Measurements from ENCODE around the gene LZTS3.
"Not testable (repeated sequence)": the region's sequence is repeated elsewhere in the genome, so short reads cannot be mapped to it uniquely, and the experiment has no call there.

The LZTS3 gene

DNA sequence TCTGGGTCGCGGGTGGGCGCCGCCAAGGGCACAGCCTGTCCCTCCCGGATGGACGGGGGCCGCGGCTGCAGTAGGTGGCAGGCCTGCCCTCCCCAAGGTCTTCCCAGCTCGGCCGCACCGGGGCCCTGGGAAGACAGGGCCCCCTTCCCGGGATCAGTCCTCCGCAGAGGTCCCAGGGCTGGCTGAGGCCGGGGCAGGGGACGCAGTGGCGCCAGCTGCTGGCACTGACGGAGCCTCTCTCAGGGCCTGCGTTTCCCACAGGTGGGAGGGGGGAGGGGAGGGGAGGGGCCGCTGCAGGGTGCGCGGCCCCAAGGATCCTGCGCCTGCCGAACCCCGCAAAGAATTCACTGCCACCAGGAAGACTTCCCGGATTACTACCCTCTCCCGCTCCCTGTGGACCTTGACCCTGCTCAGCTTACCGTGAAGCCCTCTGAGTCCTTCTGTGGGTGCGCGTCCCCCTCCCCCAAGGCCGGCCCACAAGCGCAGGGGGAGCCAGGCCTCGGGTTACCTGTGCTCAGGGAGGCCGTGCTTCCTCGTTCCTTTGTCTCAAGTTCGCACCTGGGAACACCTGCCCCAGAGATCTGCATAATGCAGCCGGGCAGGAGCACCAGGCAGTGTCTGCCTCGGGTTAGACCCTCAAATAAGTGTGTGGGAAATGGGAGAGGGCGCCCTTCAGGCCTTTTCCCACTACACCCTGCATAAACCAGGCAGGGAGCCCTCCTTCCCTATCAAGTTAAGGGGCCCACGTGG, 5.1 kb downstream of the LZTS3 start:
- in situ Hi-C loops (cut with MboI; ENCODE audit: low sequenced_read_pairs) = no loop called here

DNA sequence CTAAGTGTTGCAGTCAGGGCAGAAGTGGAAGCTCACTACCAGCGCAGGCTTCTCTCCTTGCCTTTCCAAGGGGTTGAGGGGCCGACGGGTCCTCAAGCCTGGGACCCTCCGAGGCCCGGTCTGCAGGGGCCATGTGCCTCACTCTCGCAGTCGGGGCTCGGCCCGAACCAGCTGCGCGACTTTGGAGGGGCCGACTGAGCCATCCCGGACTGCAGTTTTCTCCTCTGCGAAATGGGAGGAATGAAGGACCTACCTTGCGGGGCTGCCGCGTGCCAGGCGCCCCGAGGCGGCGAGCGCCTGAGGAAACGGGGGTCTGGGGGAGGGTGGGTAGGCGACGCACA, 5.6 kb downstream of the LZTS3 start:
- in situ Hi-C loops (cut with MboI; ENCODE audit: low sequenced_read_pairs) = no loop called here

DNA sequence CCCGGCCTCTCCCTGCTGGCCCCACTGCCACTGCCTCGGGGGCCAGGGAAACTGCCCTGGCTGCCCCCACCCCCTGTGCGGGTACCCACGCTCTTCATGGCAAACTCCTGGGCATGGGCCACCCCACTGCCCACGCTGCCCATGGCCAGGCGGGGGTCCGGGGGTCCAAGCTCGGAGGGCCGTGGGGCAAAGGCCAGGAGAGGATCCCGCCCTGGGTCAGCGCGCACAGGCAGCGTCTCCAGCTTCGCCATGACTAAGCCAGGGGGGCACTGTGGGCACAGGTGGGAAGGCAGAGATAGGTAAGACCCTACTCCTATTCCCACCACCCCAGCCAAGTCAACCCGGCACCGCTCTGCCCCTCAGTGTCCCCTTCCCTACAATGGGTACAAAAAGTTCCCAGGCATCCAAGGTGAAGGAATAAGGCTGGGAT, 6.4 kb downstream of the LZTS3 start:
- in situ Hi-C loops (cut with MboI; ENCODE audit: low sequenced_read_pairs) = no loop called here

DNA sequence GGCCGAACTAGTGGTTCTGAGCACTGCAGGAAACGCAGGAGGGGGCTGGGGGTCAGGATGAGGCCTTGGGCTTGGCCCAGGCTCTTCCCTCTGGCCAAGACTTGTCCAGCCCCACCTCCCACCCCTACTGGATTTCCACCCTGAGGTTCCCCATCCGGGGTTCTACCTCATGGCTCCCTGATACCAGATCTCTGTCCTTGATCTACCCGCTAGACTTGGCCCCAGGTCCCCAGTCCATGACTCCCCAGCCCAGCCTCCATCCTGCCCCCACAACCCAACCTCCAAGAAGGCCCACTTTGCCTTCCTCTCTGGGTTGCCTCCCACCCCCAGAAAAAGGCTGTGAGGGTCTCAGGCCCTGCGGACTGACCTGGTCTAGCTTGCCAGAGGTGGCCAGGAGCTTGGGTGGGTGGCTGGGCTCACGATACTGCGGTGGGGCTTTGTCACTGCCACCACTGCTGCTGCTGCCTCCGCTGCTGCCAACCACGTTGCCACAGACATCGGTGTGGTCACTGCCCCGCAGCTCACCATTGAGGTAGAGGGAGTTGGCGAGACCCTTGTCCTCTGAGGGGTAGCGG, 6.9 kb downstream of the LZTS3 start:
- in situ Hi-C loops (cut with MboI; ENCODE audit: low sequenced_read_pairs) = no loop called here

DNA sequence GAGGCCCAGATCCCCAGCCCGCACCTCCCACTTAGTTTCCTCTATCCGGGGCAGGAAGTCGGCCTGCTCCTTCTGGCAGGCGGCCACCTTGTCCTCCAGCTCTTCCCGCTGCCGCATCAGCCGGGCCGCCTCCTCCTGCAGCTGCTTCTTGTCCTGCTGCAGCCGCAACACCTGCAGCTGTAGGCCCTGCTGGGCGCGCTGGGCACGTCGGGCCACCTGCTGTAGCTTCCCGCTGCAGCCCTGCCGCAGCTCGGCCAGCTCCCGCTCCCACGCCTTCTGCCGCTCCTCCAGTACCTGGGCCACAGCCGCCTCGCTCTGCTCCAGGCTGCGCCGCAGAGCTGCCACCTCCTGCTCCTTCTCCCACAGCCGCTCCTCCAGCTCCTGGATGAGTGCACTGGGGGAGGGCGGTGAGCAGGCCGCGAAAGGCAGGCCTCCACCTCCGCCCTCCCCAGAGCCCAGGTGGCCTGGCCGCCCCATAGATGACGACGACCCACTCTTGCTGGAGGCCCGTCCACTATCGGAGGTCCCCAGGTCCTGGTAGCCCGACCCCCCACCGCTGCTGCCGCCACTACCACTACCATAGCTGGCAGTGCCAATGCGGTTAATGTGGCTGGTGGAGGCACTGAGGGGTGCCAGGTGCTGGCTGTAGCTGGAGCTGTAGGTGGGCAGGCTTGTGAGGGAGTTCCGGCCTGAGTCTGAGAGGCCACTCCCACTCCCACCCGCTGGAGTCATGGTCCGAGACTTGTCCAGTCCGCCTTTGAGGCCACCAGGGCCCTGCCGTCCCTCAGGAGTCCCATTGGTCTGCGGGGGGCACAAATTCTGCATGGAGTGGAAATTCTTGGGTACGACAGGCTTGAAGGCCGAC, 7.6 kb downstream of the LZTS3 start:
- in situ Hi-C loops (cut with MboI; ENCODE audit: low sequenced_read_pairs) = no loop called here

DNA sequence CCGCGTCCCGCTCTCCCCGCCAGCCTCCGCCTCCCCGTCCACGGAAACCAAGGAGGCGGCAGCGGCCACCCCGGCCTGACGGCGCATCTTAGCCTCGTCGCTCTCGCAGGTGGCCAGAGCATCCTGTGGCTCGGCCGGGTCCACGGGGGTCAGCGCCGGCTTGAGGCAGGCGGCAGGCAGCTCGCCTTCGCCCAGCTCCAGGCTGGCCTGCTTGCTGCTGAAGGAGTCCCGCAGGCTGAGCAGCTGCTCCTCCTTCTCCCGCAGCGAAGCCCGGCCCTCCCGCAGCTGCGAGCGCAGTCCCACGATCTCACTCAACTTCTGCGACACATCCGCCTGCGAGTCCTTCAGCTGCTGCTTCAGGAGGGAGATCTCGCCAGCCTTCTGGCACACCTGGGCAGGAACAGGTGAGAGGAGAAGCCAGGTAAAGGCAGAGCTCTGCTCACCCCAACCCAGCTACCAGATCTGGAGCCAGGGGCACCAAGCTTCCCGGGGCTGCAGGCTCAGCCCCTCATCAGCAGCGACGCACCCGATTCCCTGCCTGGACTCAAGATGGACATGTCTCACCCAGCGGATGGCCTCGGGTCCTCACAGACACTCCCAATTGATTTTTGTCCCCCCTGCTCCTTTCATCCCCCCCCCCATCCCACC, 8.5 kb downstream of the LZTS3 start:
- in situ Hi-C loops (cut with MboI; ENCODE audit: low sequenced_read_pairs) = no loop called here

DNA sequence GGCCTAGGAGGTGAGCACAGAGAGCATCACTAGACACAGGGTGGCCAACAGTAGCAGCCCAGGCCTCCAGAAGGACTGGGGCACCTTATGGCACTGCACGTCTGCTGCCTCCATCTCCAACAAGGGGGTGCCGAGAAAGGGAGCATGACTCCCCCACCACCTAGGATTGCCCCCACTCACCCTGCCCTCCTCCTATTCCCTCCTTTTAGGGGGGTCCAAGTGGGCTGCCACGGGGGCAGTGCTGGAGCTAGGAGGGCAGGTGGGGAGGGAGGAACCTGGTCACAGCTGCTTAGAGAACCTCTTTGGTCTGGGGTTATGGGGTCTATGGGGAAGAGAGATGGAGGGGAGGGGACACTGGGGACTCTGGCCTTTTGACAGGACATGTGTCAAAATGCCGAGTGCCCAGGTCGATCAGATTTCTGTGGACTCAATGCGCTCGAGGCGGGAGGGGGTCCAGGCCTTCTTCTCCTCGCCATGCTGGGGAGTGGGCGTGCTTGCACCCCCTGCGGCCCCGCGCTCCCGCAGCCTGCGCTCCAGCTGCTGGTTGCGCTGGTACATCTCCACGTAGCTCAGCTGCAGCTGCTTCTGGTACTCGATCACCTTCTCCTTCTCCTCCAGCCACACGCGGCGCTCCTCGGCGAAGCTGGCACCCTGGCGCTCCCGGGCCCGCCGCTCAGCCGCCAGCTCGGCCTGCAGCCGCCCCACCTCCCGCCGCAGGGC, 9.1 kb downstream of the LZTS3 start:
- in situ Hi-C loops (cut with MboI; ENCODE audit: low sequenced_read_pairs) = no loop called here

DNA sequence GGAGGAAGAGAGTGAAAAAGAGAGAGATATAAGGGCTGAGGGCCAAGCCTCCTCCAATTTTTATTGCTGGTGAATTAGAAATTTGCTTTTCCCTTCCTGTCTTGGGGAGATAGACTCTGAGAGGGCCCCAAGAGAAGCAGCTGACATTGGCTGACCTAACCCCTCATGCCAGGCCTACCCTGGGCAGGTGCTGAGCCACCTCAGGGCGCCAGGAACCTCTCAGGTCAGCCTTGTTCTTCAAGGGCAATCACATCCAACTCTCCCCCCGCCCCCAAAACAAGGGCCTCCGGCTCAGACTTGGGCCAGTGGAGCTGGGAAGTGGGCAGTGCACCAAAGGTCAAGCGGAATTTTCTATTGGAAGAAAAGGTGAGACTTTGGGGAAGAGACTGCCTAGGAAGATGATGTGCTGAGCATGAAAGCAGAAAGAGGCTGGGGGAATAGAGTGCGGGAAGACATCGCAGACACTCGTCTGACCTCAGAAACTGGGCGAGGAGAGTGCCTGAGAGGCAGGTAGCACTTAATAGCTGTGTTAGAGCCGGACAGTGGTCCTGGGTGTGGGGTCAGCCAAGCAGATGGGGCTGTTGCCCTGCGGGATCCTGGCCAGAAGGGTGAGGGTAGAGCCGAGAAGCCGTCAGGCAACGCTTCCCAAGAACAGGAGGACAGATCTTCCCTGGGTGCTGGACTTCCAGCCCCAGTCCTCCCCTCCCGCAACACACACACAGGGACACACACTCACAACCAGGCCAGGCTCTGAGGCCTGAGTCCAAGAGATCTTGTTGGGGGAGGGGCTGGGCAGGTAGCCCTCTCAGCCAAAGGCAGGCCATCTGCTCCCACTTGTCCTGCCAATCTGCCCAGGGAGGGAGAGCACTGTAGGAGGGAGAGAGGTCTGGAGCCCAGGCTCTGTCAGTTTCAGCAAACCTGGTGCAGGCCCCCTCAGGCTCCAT, 10.0 kb downstream of the LZTS3 start:
- in situ Hi-C loops (cut with MboI; ENCODE audit: low sequenced_read_pairs) = no loop called here

DNA sequence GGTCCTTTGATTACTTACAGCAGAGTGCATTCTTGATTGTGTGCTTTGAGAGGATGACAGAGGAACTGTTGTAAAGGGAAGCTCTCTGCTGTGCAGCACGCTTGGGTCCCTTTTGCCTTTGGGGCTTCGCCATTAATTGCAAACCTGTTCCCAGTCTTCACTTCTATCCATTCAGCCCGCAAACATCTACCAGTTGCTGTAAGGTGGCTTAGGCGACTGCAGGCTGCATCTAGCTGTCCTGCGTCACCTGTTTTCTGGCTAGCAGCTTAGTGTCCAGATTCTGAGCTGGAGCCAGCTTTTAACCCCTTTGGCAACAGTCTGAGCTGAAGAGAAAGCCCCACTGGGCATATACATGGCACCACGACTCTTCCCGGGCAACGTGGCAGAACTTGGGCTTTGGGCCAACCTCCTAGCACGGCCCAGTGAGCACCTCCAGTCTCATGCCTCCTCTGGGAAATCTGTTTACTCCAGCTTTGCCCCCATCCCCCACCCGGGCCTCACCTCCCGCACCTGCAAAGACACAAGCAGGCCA, 11.2 kb downstream of the LZTS3 start:
- in situ Hi-C loops (cut with MboI; ENCODE audit: low sequenced_read_pairs) = no loop called here

DNA sequence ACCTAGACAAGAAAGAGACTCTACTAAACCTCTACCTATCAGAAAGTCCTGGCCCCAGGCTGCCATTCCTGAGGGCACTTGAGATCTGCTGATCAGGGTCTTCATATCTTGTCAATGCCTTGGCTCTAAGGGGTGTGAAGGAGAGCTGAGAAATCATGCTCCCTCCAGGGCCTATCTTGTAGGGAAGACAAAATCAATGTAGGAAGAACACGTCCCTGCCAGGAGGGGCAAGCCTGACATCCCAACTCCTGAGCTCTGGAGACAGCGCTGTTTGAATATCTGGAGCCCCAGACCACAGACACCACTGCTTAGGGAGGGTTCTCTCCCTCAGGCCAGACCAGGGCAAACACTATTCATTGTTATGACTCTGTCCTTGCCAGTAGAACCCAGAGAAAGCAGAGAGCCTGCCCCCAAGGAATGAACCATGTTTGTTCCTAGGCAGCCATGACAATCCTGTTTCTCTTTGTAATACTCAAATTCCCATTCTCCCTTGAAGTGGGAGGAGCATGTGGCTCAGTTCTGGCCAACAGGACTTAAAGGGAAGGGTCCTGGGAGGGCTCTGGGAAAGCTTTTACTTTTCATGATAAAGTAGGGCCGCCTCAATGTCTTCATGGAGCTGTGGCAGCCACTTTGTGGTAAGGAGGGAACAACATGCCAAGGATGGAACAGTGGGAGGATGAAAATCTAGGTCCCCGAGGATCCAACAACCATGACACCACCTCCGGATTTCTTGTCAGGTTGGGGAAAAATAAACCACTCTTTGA, 11.9 kb downstream of the LZTS3 start:
- in situ Hi-C loops (cut with MboI; ENCODE audit: low sequenced_read_pairs) = no loop called here

DNA sequence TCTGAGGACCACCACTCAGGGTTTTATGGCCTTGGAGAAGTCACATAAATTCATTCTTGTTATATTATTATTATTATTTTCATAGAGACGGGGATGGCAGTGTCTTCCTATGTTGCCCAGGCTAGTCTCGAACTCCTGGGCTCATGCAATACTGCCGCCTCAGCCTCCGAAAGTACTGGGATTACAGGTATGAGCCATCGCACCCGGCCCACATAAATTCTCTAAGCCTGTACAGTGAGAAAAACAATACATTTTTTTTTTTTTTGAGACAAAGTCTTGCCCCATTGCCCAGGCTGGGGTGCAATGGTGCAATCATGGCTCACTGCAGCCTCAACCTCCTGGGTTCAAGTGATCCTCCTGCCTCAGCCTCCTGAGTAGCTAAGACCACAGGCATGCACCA, 12.9 kb downstream of the LZTS3 start:
- in situ Hi-C loops (cut with MboI; ENCODE audit: low sequenced_read_pairs) = no loop called here

DNA sequence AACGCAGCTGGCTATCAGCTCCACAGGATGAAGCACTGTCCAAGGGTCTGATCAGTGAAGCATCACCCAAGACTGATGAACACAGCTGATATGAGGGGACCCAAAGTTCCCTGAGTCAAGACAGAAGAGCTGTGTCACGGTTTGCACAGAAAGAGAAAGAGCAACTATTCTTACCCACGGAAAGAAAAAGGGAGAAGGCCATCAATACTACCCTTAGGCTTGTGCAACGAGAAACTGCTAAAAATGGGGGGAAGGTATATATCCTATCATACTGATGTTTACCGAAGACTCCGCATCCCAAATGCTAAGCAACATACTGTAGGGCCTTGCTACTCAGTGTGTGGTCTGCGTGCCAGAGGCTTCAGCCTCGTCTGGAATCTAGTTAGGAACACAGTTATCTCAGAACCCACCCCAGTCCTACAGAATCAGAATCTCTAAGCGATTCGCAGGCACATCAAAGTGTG, 14.3 kb downstream of the LZTS3 start:
- in situ Hi-C loops (cut with MboI; ENCODE audit: low sequenced_read_pairs) = no loop called here

DNA sequence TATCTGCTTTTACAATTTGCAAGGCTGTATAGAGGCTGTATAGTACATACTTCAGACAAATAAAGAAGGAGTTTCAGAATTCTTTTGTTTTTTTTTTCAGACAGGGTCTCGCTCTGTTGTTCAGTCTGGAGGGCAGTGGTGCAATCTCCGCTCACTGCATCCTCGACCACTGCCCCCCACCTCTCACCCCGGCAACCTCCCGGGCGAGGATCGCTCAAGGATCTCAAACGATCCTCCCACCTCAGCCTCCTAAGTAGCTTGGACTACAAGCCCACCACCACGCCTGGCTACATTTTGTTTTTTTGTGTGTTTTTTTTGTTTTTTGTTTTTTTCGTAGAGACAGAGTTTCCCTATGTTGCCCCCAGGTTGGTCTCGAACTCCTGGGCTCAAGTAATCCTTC, 15.5 kb downstream of the LZTS3 start:
- in situ Hi-C loops (cut with MboI; ENCODE audit: low sequenced_read_pairs) = no loop called here

DNA sequence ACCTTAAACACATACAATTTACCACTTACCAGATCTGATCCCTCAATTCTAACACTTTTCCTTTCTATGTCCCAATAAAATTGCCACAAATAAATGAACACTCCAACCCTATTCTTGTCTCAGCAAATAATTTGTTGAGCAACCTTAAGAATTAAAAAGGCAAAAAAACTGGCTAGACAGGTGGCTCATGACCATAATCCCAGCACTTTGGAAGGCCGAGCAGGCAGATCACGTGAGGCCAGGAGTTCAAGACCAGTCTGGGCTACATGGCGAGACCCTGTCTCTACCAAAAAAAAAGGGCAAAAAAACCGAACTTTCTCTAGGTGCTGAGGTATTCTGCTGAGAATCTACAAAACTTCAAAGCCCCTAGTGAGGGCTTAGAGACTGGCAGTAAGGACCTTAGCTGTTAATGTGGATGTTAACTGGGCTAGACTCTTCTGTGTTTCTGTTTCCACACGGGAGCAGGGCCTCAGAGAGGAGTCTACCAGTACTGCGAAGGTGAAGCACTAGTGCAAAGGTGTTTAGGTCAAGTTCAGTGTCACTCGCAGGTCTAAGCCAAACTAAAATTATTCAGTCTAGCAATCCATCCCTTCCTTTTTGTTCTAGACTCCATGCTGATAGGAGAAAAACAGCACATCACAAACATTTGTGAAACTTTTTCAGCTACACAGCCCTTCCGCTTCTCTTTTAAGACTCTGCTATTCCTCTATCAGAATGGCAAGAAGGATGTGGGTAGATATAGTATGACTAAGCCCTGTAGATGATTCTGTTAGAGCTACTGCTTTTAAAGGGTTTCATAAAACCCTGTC, 16.3 kb downstream of the LZTS3 start:
- in situ Hi-C loops (cut with MboI; ENCODE audit: low sequenced_read_pairs) = no loop called here

DNA sequence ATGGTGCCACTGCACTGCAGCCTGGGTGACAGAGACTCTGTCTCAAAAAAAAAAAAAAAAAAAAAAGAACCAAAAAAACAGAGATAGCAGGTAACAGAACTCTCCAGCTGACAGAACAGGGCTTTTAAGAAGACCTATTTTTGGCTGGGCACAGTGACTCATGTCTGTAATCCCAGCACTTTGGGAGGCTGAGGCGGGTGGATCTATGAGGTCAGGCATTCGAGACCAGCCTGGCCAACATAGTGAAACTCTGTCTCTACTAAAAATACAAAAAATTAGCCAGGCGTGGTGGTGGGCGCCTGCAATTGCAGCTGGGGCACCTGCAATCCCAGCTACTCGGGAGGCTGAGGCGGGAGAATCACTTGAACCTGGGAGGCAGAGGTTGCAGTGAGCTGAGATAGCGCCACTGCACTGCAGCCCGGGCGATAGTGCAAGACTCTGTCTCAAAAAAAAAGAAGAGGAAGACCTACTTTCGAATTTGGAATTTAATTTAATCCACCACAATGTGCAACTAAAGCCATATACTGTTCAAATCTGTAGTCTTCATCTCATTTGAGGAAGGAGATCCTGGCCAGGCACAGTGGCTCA, 21.2 kb downstream of the LZTS3 start:
- in situ Hi-C loops (cut with MboI; ENCODE audit: low sequenced_read_pairs) = not testable (repeated sequence)

DNA sequence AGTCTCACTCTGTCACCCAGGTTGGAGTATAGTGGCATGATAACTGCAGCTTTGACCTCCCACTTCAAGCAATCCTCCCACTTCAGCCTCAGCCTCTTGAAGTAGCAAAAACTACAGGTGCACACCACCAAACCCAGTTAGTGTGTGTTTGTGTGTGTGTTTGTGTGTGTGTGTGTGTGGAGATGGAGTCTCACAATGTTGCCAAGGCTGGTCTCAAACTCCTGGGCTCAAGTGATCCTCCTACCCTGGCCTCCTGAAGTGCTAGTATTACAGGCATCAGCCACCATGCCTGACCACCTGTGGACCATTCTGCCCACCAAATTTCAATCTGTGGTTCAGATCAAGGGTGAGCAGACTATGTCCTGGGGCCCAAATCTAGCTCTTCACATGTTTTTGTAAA, 22.4 kb downstream of the LZTS3 start:
- in situ Hi-C loops (cut with MboI; ENCODE audit: low sequenced_read_pairs) = no loop called here

DNA sequence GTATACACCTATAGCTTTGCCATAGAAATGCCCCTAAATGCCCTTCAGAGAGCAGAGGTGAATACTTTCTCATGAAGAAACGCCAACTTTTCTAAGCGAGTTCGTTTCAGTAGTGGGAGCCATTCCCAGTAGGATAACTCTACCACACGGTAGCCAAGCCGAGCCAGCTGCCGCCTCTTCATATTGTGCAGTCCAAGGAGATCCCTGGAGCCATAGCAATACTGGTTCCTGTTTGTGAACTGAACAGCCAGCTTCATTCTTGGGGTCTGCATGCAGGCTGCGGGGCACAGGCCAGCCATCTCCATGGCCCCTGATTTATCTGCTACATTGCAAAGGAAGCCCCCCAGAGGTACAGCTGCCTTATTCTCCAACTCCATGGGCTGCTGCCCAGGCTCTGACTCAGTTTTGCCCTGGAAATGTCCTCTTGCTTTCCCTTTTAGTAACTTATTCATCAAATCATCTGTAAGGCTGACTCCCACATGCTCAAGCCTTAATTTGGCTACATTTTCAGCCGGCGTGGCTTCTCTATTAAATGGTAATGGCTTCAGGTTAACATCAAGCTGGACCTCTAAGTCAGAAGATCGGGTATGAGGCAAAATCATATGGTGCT, 26.5 kb downstream of the LZTS3 start:
- in situ Hi-C loops (cut with MboI; ENCODE audit: low sequenced_read_pairs) = no loop called here

All from HL-60/S4 treated with phorbol 12-myristate 13-acetate at 8.2 ng/mL for 4 days and 3 days (cell line).